OCI-LY3 (cell line): ENCODE results near the gene ESRRA.

ENCODE experiments used
- H2AFZ ChIP-seq: fragments of 200-600, 300-600 bp; shearing (Covaris generic); 2 replicates; pipeline ENCODE4 v1.6.0; 2014; ENCODE audit warnings: antibody characterized with exemption, low read depth, low read length
- H3K27ac ChIP-seq: fragments of 200-600, 300-600 bp; sonication (generic); 2 replicates; pipeline ENCODE4 v1.5.1; 2014; ENCODE audit warnings: mild to moderate bottlenecking, low read length, moderate library complexity, mixed read lengths
- H3K27me3 ChIP-seq: fragments of 200-600, 300-600 bp; sonication (generic); 2 replicates; pipeline ENCODE4 v1.6.1; 2014; ENCODE audit warnings: low read depth, low read length, mixed read lengths
- H3K36me3 ChIP-seq: fragments of 200-600, 300-600 bp; sonication (generic); replicated peaks from 2 replicates; pipeline ENCODE3; 2014; ENCODE audit warnings: low read depth, low read length, mixed read lengths
- H3K4me1 ChIP-seq: fragments of 300-600, 200-600 bp; sonication (generic); 2 replicates; pipeline ENCODE4 v1.6.1; 2014; ENCODE audit warnings: low read length, mixed read lengths
- H3K4me2 ChIP-seq: fragments of 200-600, 300-600 bp; sonication (generic); 2 replicates; pipeline ENCODE4 v1.6.1; 2014; ENCODE audit warnings: low read length, mixed read lengths
- H3K4me3 ChIP-seq: fragments of 300-600, 200-600 bp; sonication (generic); 2 replicates; pipeline ENCODE4 v1.5.1; 2014; ENCODE audit warnings: antibody characterized with exemption, mild to moderate bottlenecking, low read length, moderate library complexity
- H3K79me2 ChIP-seq: fragments of 300-600, 200-600 bp; shearing (Covaris generic); 2 replicates; pipeline ENCODE4 v1.6.1; 2014; ENCODE audit warnings: mild to moderate bottlenecking, low read length, mixed read lengths
- H3K9ac ChIP-seq: fragments of 300-600, 200-600 bp; shearing (Covaris generic); 2 replicates; pipeline ENCODE4 v1.6.0; 2014; ENCODE audit warnings: mild to moderate bottlenecking, low read length, moderate library complexity
- H3K9me3 ChIP-seq: fragments of 200-600, 300-600 bp; shearing (Covaris generic); 2 replicates; pipeline ENCODE4 v1.6.1; 2014; ENCODE audit warnings: low read length, mixed read lengths; ENCODE audit not compliant: insufficient read depth
- H4K20me1 ChIP-seq: fragments of 200-600, 300-600 bp; sonication (generic); 2 replicates; pipeline ENCODE4 v1.6.1; 2016; ENCODE audit warnings: low read length, mixed read lengths; ENCODE audit not compliant: insufficient read depth
- EZH2phosphoT487 ChIP-seq: fragments of 200-600 bp; shearing (Covaris generic); IDR thresholded peaks from 2 replicates; pipeline ENCODE4 v1.6.1; 2018; ENCODE audit warnings: antibody characterized with exemption, mixed run types, low read depth
- TF ChIP-seq, protein P1 (sequence below): fragments of 200-600, 300-600 bp; sonication (generic); IDR thresholded peaks from 2 replicates; pipeline ENCODE4 v1.5.1; 2014; ENCODE audit warnings: antibody characterized with exemption, low read length, low read depth

ESRRA gene

GRCh38 chr11:64357446-64357845, 52.1 kb downstream of the ESRRA start:
- Histone ChIP-seq H3K27me3 (no peaks in the 10 kb centered on the region), H3K9ac (no peak overlapping the region), H3K9me3 (no peaks in the 10 kb centered on the region), H2AFZ (no peak overlapping the region), H4K20me1 (no peaks in the 10 kb centered on the region), H3K4me2 (no peak overlapping the region), H3K4me3 (no peak overlapping the region), H3K79me2 (peaks cover 7% of the 10 kb centered on the region), H3K36me3 (peaks cover 27% of the 10 kb centered on the region), H3K4me1 (peaks cover 51% of the 10 kb centered on the region), H3K27ac (no peak overlapping the region)
- no peak for TF ChIP-seq EZH2phosphoT487

DNA sequence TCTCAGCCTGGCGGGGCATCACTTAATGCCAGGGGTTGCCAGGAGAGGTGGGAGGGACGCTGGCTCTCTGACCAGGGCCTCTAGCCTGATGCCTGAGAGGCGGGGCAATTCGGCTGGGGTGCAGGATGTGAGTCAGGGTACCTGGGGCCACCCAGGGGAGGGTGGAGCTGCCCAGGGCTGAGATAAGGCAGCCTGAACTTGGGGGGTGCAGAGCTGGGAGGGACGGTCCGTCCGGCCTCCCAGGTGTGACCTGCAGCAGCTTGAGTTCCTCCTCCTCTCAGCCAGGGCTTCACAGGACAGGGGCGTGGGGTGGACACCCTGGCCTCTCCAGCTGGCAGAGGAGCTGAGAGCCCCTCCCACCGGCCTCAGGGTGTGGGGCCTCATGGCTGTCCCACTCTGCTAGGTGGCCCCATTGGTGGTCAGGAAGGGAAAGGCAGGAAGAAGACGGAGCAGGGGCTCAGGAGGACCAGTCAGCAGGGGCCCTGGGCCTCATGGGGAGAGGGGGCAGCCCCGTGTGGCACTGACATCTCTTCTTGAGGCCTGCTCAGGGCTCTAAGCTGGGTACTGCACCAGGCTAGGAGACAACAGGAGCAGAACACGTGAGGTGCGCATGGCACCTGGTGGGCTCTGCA, 52.7 kb downstream of the ESRRA start:
- peaks cover 7% of the 10 kb centered on the region for H3K79me2 ChIP-seq
- H3K27me3 ChIP-seq = no peaks in the 10 kb centered on the region
- H3K4me2 ChIP-seq = peak overlapping the region; percentile 98
- H3K36me3 ChIP-seq = peaks cover 28% of the 10 kb centered on the region
- H3K9ac ChIP-seq = peak overlapping the region; percentile 86; the same call in 1 of the 2 replicates
- H2AFZ ChIP-seq = no peak overlapping the region
- no peak overlapping the region for H3K27ac ChIP-seq
- TF ChIP-seq, protein P1, sequence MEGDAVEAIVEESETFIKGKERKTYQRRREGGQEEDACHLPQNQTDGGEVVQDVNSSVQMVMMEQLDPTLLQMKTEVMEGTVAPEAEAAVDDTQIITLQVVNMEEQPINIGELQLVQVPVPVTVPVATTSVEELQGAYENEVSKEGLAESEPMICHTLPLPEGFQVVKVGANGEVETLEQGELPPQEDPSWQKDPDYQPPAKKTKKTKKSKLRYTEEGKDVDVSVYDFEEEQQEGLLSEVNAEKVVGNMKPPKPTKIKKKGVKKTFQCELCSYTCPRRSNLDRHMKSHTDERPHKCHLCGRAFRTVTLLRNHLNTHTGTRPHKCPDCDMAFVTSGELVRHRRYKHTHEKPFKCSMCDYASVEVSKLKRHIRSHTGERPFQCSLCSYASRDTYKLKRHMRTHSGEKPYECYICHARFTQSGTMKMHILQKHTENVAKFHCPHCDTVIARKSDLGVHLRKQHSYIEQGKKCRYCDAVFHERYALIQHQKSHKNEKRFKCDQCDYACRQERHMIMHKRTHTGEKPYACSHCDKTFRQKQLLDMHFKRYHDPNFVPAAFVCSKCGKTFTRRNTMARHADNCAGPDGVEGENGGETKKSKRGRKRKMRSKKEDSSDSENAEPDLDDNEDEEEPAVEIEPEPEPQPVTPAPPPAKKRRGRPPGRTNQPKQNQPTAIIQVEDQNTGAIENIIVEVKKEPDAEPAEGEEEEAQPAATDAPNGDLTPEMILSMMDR = no peak
- H3K4me3 ChIP-seq = peak overlapping the region; percentile 91
- peaks cover 52% of the 10 kb centered on the region for H3K4me1 ChIP-seq
- no peaks in the 10 kb centered on the region for H4K20me1 ChIP-seq
- H3K9me3 ChIP-seq = no peaks in the 10 kb centered on the region

GRCh38 chr11:64358536-64358906, 53.2 kb downstream of the ESRRA start:
- Histone ChIP-seq H3K4me3 (peak overlapping the region; percentile 91), H2AFZ (peak overlapping the region; percentile 60; the same call in 1 of the 2 replicates), H3K9ac (peak overlapping the region; percentile 86), H3K9me3 (no peaks in the 10 kb centered on the region), H3K27ac (no peak overlapping the region), H3K36me3 (peaks cover 30% of the 10 kb centered on the region), H4K20me1 (no peaks in the 10 kb centered on the region), H3K27me3 (no peaks in the 10 kb centered on the region), H3K79me2 (peaks cover 7% of the 10 kb centered on the region), H3K4me1 (peaks cover 52% of the 10 kb centered on the region), H3K4me2 (peak overlapping the region; percentile 98)
- TF ChIP-seq, protein P1 = no peak
- no peak for TF ChIP-seq EZH2phosphoT487

GRCh38 chr11:64358907-64359711, 53.8 kb downstream of the ESRRA start, which contains the start of gene RPS6KA4:
RPS6KA4 (plus strand) TSS chr11:64359162; CDS start chr11:64359236, 74 bp downstream.
- no peaks in the 10 kb centered on the region for H4K20me1 ChIP-seq
- H3K4me3 ChIP-seq = peak within 1 kb of the TSS; percentile 91
- peaks cover 27% of the 10 kb centered on the region for H3K36me3 ChIP-seq
- peak within 1 kb of the TSS; percentile 22; the same call in 1 of the 2 replicates for H3K27ac ChIP-seq
- H3K4me2 ChIP-seq = peak within 1 kb of the TSS; percentile 98
- peak within 1 kb of the TSS; percentile 91; the same call in 1 of the 2 replicates for H2AFZ ChIP-seq
- no peaks in the 10 kb centered on the region for H3K9me3 ChIP-seq
- H3K79me2 ChIP-seq = peaks cover 7% of the 10 kb centered on the region
- TF ChIP-seq, protein P1 = no peak
- no peak for TF ChIP-seq EZH2phosphoT487
- H3K27me3 ChIP-seq = no peaks in the 10 kb centered on the region
- H3K9ac ChIP-seq = peak within 1 kb of the TSS; percentile 86
- peaks cover 52% of the 10 kb centered on the region for H3K4me1 ChIP-seq
